Upper lobe of left lung (tissue), 6 donors: ENCODE results near the gene MT1B. TPM values are rescaled to one million over a fixed set of nuclear protein-coding genes. Genes with fewer than 3 reads are reported as not detected.

Experiments
- ATAC-seq, 2 donors: fragments of 200-7000 bp; cut with Tn5 transposase; one replicate each; pipeline ENCODE4 v1.9.1; 2022; ENCODE audit warnings: mild to moderate bottlenecking in 2 of 2, moderate library complexity in 2 of 2; ENCODE audit not compliant: low FRiP score in 2 of 2
- DNase-seq, 2 donors: peaks; one replicate each; pipeline ENCODE4 v3.0.0-alpha.2; 2019 to 2020
- H3K27ac ChIP-seq, 4 donors: fragments of 200-600 bp; sonication (generic); one replicate each; pipeline ENCODE4 v1.5.1; 2016 to 2019
- H3K27me3 ChIP-seq, 4 donors: fragments of 200-600 bp; sonication (generic); one replicate each; pipeline ENCODE4 v1.5.1; 2017 to 2019
- H3K36me3 ChIP-seq, 4 donors: fragments of 200-600 bp; sonication (generic); one replicate each; pipeline ENCODE4 v1.5.1; 2016 to 2019
- H3K4me1 ChIP-seq, 4 donors: fragments of 200-600 bp; sonication (generic); one replicate each; pipeline ENCODE4 v1.5.1; 2018 to 2019
- H3K4me3 ChIP-seq, 4 donors: fragments of 200-600 bp; sonication (generic); one replicate each; pipeline ENCODE4 v1.5.1; 2017 to 2019; ENCODE audit warnings: mild to moderate bottlenecking in 2 of 4, moderate library complexity in 1 of 4
- H3K9me3 ChIP-seq, 4 donors: fragments of 200-600 bp; sonication (generic); one replicate each; pipeline ENCODE4 v1.5.1; 2018 to 2019
- CTCF ChIP-seq, 6 experiments: fragments of 450-650 bp in 4 of 6; fragments of 200-600 bp in 2 of 6; sonication (generic) in 2 of 6; IDR thresholded peaks; one replicate each; pipeline ENCODE4 v1.5.1; 2016 to 2019; ENCODE audit warnings: antibody characterized with exemption in 6 of 6
- EP300 ChIP-seq, 4 donors: sonication (generic); formaldehyde crosslinking; IDR thresholded peaks; one replicate each; pipeline ENCODE4 v1.5.1; 2017; ENCODE audit warnings: antibody characterized with exemption in 4 of 4, control low read depth in 2 of 4
- POLR2A ChIP-seq, 4 donors: fragments of 450-650 bp; IDR thresholded peaks; one replicate each; pipeline ENCODE4 v1.5.1; 2016 to 2017; ENCODE audit warnings: antibody characterized with exemption in 4 of 4, mild to moderate bottlenecking in 2 of 4
- POLR2AphosphoS5 ChIP-seq, 2 donors: sonication (generic); formaldehyde crosslinking; IDR thresholded peaks; one replicate each; pipeline ENCODE4 v1.5.1; 2017; ENCODE audit warnings: antibody characterized with exemption in 2 of 2
- WGBS, 2 donors: methylation state at CpG; one replicate each; pipeline ENCODE4 v1.1.5; 2017 to 2018; 5-methylcytosine and 5-hydroxymethylcytosine counted together
- total RNA-seq, 6 donors: library from RNA; depleted of rRNA in 4 of 6; stranded (reverse); fragments of >200 nt in 4 of 6; gene quantifications; one replicate each; pipeline versions ENCODE4 v1.1.0 to v1.2.1, GENCODE V29; 2016 to 2021
- donor health status: DM: no; HTN: no; CAD: no; lungs with moderate emphysema.
- donor health status: DM: no; HTN: yes; CAD: no; lungs with severe emphysema.

Gene MT1B
- total RNA-seq, 6 donors from 2014 or later = not detected

- Histone ChIP-seq H3K27ac (no peak overlapping the region), H3K4me1 (peaks cover 13 to 17% (median 16%) of the 10 kb centered on the region in 4 donors), H3K4me3 (no peak overlapping the region), H3K9me3 (no peaks in the 10 kb centered on the region), H3K27me3 (no peaks in the 10 kb centered on the region), H3K36me3 (no peaks in the 10 kb centered on the region)
- ATAC-seq = no peak
- DNase-seq = no peak
- TF ChIP-seq POLR2AphosphoS5 (IDR thresholded peaks at IDR 0.05) (no peak), POLR2A (IDR thresholded peaks at IDR 0.05) (no peak), CTCF (IDR thresholded peaks at IDR 0.05) (no peak), EP300 (IDR thresholded peaks at IDR 0.05) (no peak)
- WGBS, 2 donors = 0 to 43% methylated on average over 1 of the region's 1 CpG
Observed at GRCh38 chr16:56645838-56646237, 5.8 kb upstream of the MT1B start.

- Histone ChIP-seq H3K36me3 (no peaks in the 10 kb centered on the region), H3K27me3 (no peaks in the 10 kb centered on the region), H3K27ac (no peak overlapping the region), H3K9me3 (no peaks in the 10 kb centered on the region), H3K4me3 (no peak overlapping the region), H3K4me1 (peaks cover 13 to 15% (median 14%) of the 10 kb centered on the region in 4 donors)
- no peak for ATAC-seq
- DNase-seq = peak in 1 of 2 donors; percentile 75
- no peak for TF ChIP-seq EP300 (IDR thresholded peaks at IDR 0.05)
- no peak for TF ChIP-seq POLR2A (IDR thresholded peaks at IDR 0.05)
- no peak for TF ChIP-seq CTCF (IDR thresholded peaks at IDR 0.05)
- no peak for TF ChIP-seq POLR2AphosphoS5 (IDR thresholded peaks at IDR 0.05)
- 43 to 60% methylated on average over 15 to 26 of the region's 33 CpGs for WGBS, 2 donors
Observed at GRCh38 chr16:56647641-56648431, 3.9 kb upstream of the MT1B start.

GRCh38 chr16:56649271-56649670 is 2.4 kb upstream of the MT1B start:
- DNase-seq (no peak), ATAC-seq (no peak)
- no peaks in the 10 kb centered on the region for H3K27me3 ChIP-seq
- H3K9me3 ChIP-seq = no peaks in the 10 kb centered on the region
- no peak for TF ChIP-seq EP300 (IDR thresholded peaks at IDR 0.05)
- TF ChIP-seq POLR2AphosphoS5 (IDR thresholded peaks at IDR 0.05) = no peak
- TF ChIP-seq CTCF (IDR thresholded peaks at IDR 0.05) = no peak
- no peak for TF ChIP-seq POLR2A (IDR thresholded peaks at IDR 0.05)
- no peaks in the 10 kb centered on the region for H3K36me3 ChIP-seq
- H3K27ac ChIP-seq = no peak overlapping the region
- no peak overlapping the region for H3K4me3 ChIP-seq
- WGBS, 2 donors = 93 to 100% methylated on average over 2 of the region's 2 CpGs
- peaks cover 0 to under 1% (median 0%) of the 10 kb centered on the region in 4 donors for H3K4me1 ChIP-seq

- WGBS, 2 donors = 74 to 77% methylated on average over 3 of the region's 3 CpGs
- Histone ChIP-seq H3K4me1 (no peaks in the 10 kb centered on the region), H3K9me3 (no peaks in the 10 kb centered on the region), H3K27ac (no peak overlapping the region), H3K4me3 (no peak overlapping the region), H3K36me3 (no peaks in the 10 kb centered on the region), H3K27me3 (no peaks in the 10 kb centered on the region)
- TF ChIP-seq POLR2AphosphoS5 (IDR thresholded peaks at IDR 0.05) = no peak
- DNase-seq (no peak), ATAC-seq (no peak)
Observed at GRCh38 chr16:56649820-56650219, 1.9 kb upstream of the MT1B start.

- 44 to 56% methylated on average over 1 of the region's 1 CpG for WGBS, 2 donors
- Histone ChIP-seq H3K27ac (no peak overlapping the region), H3K4me3 (no peak overlapping the region), H3K9me3 (no peaks in the 10 kb centered on the region), H3K27me3 (no peaks in the 10 kb centered on the region), H3K4me1 (peaks cover 2 to 6% (median 5%) of the 10 kb centered on the region in 4 donors), H3K36me3 (no peaks in the 10 kb centered on the region)
- TF ChIP-seq EP300 (IDR thresholded peaks at IDR 0.05) = no peak
- no peak for TF ChIP-seq CTCF (IDR thresholded peaks at IDR 0.05)
- TF ChIP-seq POLR2AphosphoS5 (IDR thresholded peaks at IDR 0.05) = no peak
- TF ChIP-seq POLR2A (IDR thresholded peaks at IDR 0.05) = no peak
- ATAC-seq = no peak
- no peak for DNase-seq
Observed at GRCh38 chr16:56652600-56652999, 914 bp downstream of the MT1B start.
